ENCODE measurements around the gene HEG1. TPM values are rescaled to one million over a fixed set of nuclear protein-coding genes. Genes with fewer than 3 reads are reported as not detected.

The HEG1 gene
- total and polyA plus RNA-seq, 2 of the 4 experiments (the other 2 are of a cell fraction) = 25.6 to 43.4 TPM

GRCh38 chr3:124993466-124993865, 62.3 kb downstream of the HEG1 start:
- ChIA-PET CTCF (no interaction called here), POLR2A (ENCODE audit: unreplicated experiment) (no interaction called here)
- no peaks in the 10 kb centered on the region; the same call in none of the 2 replicates for H3K9me1 ChIP-seq (ENCODE audit: insufficient read depth, low read length)
- no peaks in the 10 kb centered on the region; the same call in 1 of the 2 replicates for H3K4me1 ChIP-seq (ENCODE audit: control insufficient read depth, insufficient read depth, low read length)
- dilution Hi-C loops (cut with HindIII; ENCODE audit: low sequenced_read_pairs, unreplicated experiment) = no loop called here
- no peaks in the 10 kb centered on the region for H3K27me3 ChIP-seq (ENCODE audit: control insufficient read depth, insufficient read depth, low read length)
- in situ Hi-C loops (cut with MboI; ENCODE audit: low sequenced_read_pairs) = loop anchor here (10.0 to 25.0 kb wide), 2 partner anchors 441 to 594 kb away; partner anchors contain the start of gene OSBPL11
- no TSS peak for BruUV-seq (replicated peaks)
- no peak overlapping the region for H2BK5ac ChIP-seq (ENCODE audit: low read depth, low read length, poor library complexity, severe bottlenecking)
- peaks cover 7% of the 10 kb centered on the region; the same call in 1 of the 2 replicates for H4K20me1 ChIP-seq (ENCODE audit: insufficient read depth, low read length)
- no peak overlapping the region for H3K23ac ChIP-seq (ENCODE audit: low read depth, low read length)
- no peak overlapping the region for H3K4me3 ChIP-seq (ENCODE audit: insufficient read depth, low read depth, low read length)
- no peak overlapping the region for H4K91ac ChIP-seq (ENCODE audit: insufficient read depth, low read depth, low read length)
- no peak overlapping the region for H3K18ac ChIP-seq (ENCODE audit: low read depth, low read length)
- no peak overlapping the region for H3K4me2 ChIP-seq (ENCODE audit: low read depth, low read length)
- DNase-seq (no peak), ATAC-seq (ENCODE audit: low read depth) (no peak)
- no peak overlapping the region for H2BK120ac ChIP-seq (ENCODE audit: low read depth, low read length)
- no peak overlapping the region for H2BK15ac ChIP-seq (ENCODE audit: low read depth, low read length)
- no peak for TF ChIP-seq BHLHE40 (IDR thresholded peaks at IDR 0.05; ENCODE audit: low read depth, low read length)
- TF ChIP-seq CHD1 (IDR thresholded peaks at IDR 0.05; ENCODE audit: low read depth, low read length) = no peak
- no peak for TF ChIP-seq RFX5 (IDR thresholded peaks at IDR 0.05; ENCODE audit: low read depth, low read length)
- no peak for TF ChIP-seq MXI1 (IDR thresholded peaks at IDR 0.05; ENCODE audit: borderline replicate concordance, low read depth, low read length)
- TF ChIP-seq RAD21 (IDR thresholded peaks at IDR 0.05; ENCODE audit: low read length) = no peak
- no peak for TF ChIP-seq FOS (IDR thresholded peaks at IDR 0.05; ENCODE audit: low read depth, low read length)
- no peak for TF ChIP-seq NFE2L2 (IDR thresholded peaks at IDR 0.05; ENCODE audit: low read depth, low read length)
- TF ChIP-seq ELK1 (IDR thresholded peaks at IDR 0.05; ENCODE audit: borderline replicate concordance, low read depth, low read length) = no peak
- TF ChIP-seq MAFK (IDR thresholded peaks at IDR 0.05; ENCODE audit: low read depth, low read length) = no peak
- TF ChIP-seq RCOR1 (IDR thresholded peaks at IDR 0.05; ENCODE audit: insufficient replicate concordance, low read length) = no peak
- TF ChIP-seq CEBPB (IDR thresholded peaks at IDR 0.05; ENCODE audit: low read depth, low read length) = no peak
- TF ChIP-seq MAZ (IDR thresholded peaks at IDR 0.05; ENCODE audit: borderline replicate concordance, low read depth, low read length) = no peak
- TF ChIP-seq SMC3 (IDR thresholded peaks at IDR 0.05; ENCODE audit: low read depth, low read length) = no peak
- H3K79me1 ChIP-seq (ENCODE audit: low read depth in 1 of 2, low read length in 2 of 2) = peaks cover 12 to 22% of the 10 kb centered on the region in 2 experiments; a peak in 3 of 4 replicates
- intact Hi-C loops (cut with micrococcal nuclease) = no loop called here
- H3K9ac ChIP-seq (ENCODE audit: low read depth, low read length) = no peak overlapping the region
- no peak overlapping the region for H2AK5ac ChIP-seq (ENCODE audit: low read depth, low read length)
- H3K56ac ChIP-seq (ENCODE audit: extremely low read depth, insufficient read depth, low read length) = no peak overlapping the region
- no peak overlapping the region for H2AFZ ChIP-seq (replicated peaks; ENCODE audit: low read length, poor library complexity)
- peaks cover 64% of the 10 kb centered on the region for H3K36me3 ChIP-seq (ENCODE audit: control insufficient read depth, insufficient read depth, low read length)
- no peak overlapping the region for H4K5ac ChIP-seq (ENCODE audit: low read depth, low read length)
- H3K9me3 ChIP-seq (ENCODE audit: control insufficient read depth, insufficient read depth, low read length) = no peaks in the 10 kb centered on the region
- no peak overlapping the region for H3K27ac ChIP-seq (ENCODE audit: insufficient read depth, low read length)
- H3K4ac ChIP-seq (ENCODE audit: low read depth, low read length) = no peak overlapping the region
- WGBS, 2 experiments (ENCODE audit: extremely low coverage in 2 of 2, insufficient read length in 1 of 2) = 20% methylated on average over 1 of the region's 7 CpGs; no CpG with 5 or more reads in 1 of the 2 experiments
- H4K8ac ChIP-seq (ENCODE audit: low read depth in 2 of 2, low read length in 2 of 2) = no peak overlapping the region
- no peak overlapping the region; the same call in 1 of the 2 replicates for H2BK20ac ChIP-seq (ENCODE audit: low read depth, low read length)
- H2AK9ac ChIP-seq (replicated peaks; ENCODE audit: low read depth, low read length, poor library complexity) = peak overlapping the region; percentile 84
- no peak overlapping the region for H3K14ac ChIP-seq (replicated peaks; ENCODE audit: low read depth, low read length)
